IMR-90 (cell line): ENCODE results near the gene CABCOCO1. TPM values are rescaled to one million over a fixed set of nuclear protein-coding genes. Genes with fewer than 3 reads are reported as not detected.

Experiments used
- ATAC-seq: fragments of 200-7000 bp; cut with Tn5 transposase; 2 replicates; pipeline ENCODE4 v1.9.1; 2020; ENCODE audit warnings: low read depth, mild to moderate bottlenecking, moderate library complexity
- BruUV-seq: library from RNA; stranded (reverse); fragments of 400-500 nt; replicated peaks from 2 replicates; lab custom pipeline; 2021; lab: Mats Ljungman, UMichigan
- CTCF ChIA-PET: fragments of 300-600 bp; formaldehyde crosslinking; extraction: SDS; loops from one replicate; lab custom pipeline; 2021; ENCODE audit warnings: antibody characterized with exemption; lab: Yijun Ruan, JAX
- POLR2A ChIA-PET: fragments of 300-600 bp; sonication (Branson Sonifier 250); formaldehyde crosslinking; loops from one replicate; lab custom pipeline; 2022; ENCODE audit warnings: antibody characterized with exemption; ENCODE audit not compliant: unreplicated experiment; lab: Charles Lee
- DNase-seq: peaks from one replicate; pipeline ENCODE4 v3.0.0; 2013
- H2AFZ ChIP-seq: replicated peaks from 2 replicates; pipeline ENCODE3; 2013; ENCODE audit warnings: low read length, mild to moderate bottlenecking; ENCODE audit not compliant: poor library complexity
- H2AK5ac ChIP-seq: 2 replicates; pipeline ENCODE4 v1.6.1; 2013; ENCODE audit warnings: low read depth, low read length, inconsistent platforms
- H2AK9ac ChIP-seq: replicated peaks from 2 replicates; pipeline ENCODE3; 2013; ENCODE audit warnings: mild to moderate bottlenecking, low read depth, low read length, moderate library complexity; ENCODE audit not compliant: poor library complexity
- H2BK120ac ChIP-seq: 2 replicates; pipeline ENCODE4 v1.6.1; 2013; ENCODE audit warnings: low read depth, low read length, inconsistent platforms
- H2BK15ac ChIP-seq: 3 replicates; pipeline ENCODE4 v1.6.1; 2013; ENCODE audit warnings: low read depth, low read length, inconsistent platforms
- H2BK20ac ChIP-seq: 2 replicates; pipeline ENCODE4 v1.6.1; 2013; ENCODE audit warnings: low read depth, mild to moderate bottlenecking, inconsistent platforms, low read length, moderate library complexity
- H2BK5ac ChIP-seq: 2 replicates; pipeline ENCODE4 v1.6.1; 2013; ENCODE audit warnings: mild to moderate bottlenecking, low read depth, low read length, inconsistent platforms; ENCODE audit not compliant: poor library complexity, severe bottlenecking
- H3K14ac ChIP-seq: replicated peaks from 2 replicates; pipeline ENCODE4 v1.6.1; 2013; ENCODE audit warnings: low read depth, low read length, inconsistent platforms
- H3K18ac ChIP-seq: 2 replicates; pipeline ENCODE4 v1.6.1; 2013; ENCODE audit warnings: low read depth, low read length, control low read depth
- H3K23ac ChIP-seq: 2 replicates; pipeline ENCODE4 v1.6.1; 2013; ENCODE audit warnings: low read depth, low read length, inconsistent platforms
- H3K27ac ChIP-seq: 2 replicates; pipeline ENCODE4 v1.5.1; 2013; ENCODE audit warnings: mild to moderate bottlenecking, control low read depth, low read length; ENCODE audit not compliant: insufficient read depth
- H3K27me3 ChIP-seq: 2 replicates; pipeline ENCODE4 v1.6.1; 2013; ENCODE audit warnings: low read length; ENCODE audit not compliant: control insufficient read depth, insufficient read depth
- H3K36me3 ChIP-seq: 2 replicates; pipeline ENCODE4 v1.6.1; 2013; ENCODE audit warnings: low read length, mixed read lengths; ENCODE audit not compliant: control insufficient read depth, insufficient read depth
- H3K4ac ChIP-seq: 2 replicates; pipeline ENCODE4 v1.6.1; 2013; ENCODE audit warnings: low read depth, low read length, inconsistent platforms
- H3K4me1 ChIP-seq: 2 replicates; pipeline ENCODE4 v1.6.1; 2013; ENCODE audit warnings: low read length, mixed read lengths; ENCODE audit not compliant: control insufficient read depth, insufficient read depth
- H3K4me2 ChIP-seq: 2 replicates; pipeline ENCODE4 v1.6.1; 2013; ENCODE audit warnings: low read depth, mild to moderate bottlenecking, control low read depth, low read length, moderate library complexity
- H3K4me3 ChIP-seq: 2 replicates; pipeline ENCODE4 v1.5.1; 2013; ENCODE audit warnings: low read depth, mild to moderate bottlenecking, control low read depth, low read length, moderate library complexity; ENCODE audit not compliant: insufficient read depth
- H3K56ac ChIP-seq: 2 replicates; pipeline ENCODE4 v1.6.1; 2013; ENCODE audit warnings: low read length, inconsistent platforms; ENCODE audit not compliant: insufficient read depth; ENCODE audit errors: extremely low read depth
- H3K79me1 ChIP-seq, 2 experiments: 2 replicates each; pipeline ENCODE4 v1.6.1; 2013; ENCODE audit warnings: low read length in 2 of 2, inconsistent platforms in 1 of 2, low read depth in 1 of 2
- H3K9ac ChIP-seq: 2 replicates; pipeline ENCODE4 v1.6.1; 2013; ENCODE audit warnings: low read depth, low read length, control low read depth
- H3K9me1 ChIP-seq: 2 replicates; pipeline ENCODE4 v1.6.1; 2013; ENCODE audit warnings: low read length, inconsistent platforms; ENCODE audit not compliant: insufficient read depth
- H3K9me3 ChIP-seq: 2 replicates; pipeline ENCODE4 v1.6.1; 2013; ENCODE audit warnings: low read length; ENCODE audit not compliant: control insufficient read depth, insufficient read depth
- H4K20me1 ChIP-seq: 2 replicates; pipeline ENCODE4 v1.6.1; 2013; ENCODE audit warnings: low read length, inconsistent platforms; ENCODE audit not compliant: insufficient read depth
- H4K5ac ChIP-seq: 2 replicates; pipeline ENCODE4 v1.6.1; 2013; ENCODE audit warnings: mild to moderate bottlenecking, low read depth, low read length, control low read depth
- H4K8ac ChIP-seq, 2 experiments: 2 replicates each; pipeline ENCODE4 v1.6.1; 2013; ENCODE audit warnings: low read depth in 2 of 2, low read length in 2 of 2, control low read depth in 1 of 2, inconsistent platforms in 1 of 2
- H4K91ac ChIP-seq: 2 replicates; pipeline ENCODE4 v1.6.1; 2013; ENCODE audit warnings: low read depth, low read length, inconsistent platforms; ENCODE audit not compliant: insufficient read depth
- BHLHE40 ChIP-seq: fragments of 150-350 bp; IDR thresholded peaks from 2 replicates; pipeline ENCODE4 v1.6.1; 2016; ENCODE audit warnings: mild to moderate bottlenecking, low read depth, low read length
- CEBPB ChIP-seq: IDR thresholded peaks from 2 replicates; pipeline ENCODE4 v1.6.1; 2012; ENCODE audit warnings: low read depth, low read length, improper control_type of control experiment
- CHD1 ChIP-seq: IDR thresholded peaks from 2 replicates; pipeline ENCODE4 v1.6.1; 2012; ENCODE audit warnings: low read depth, low read length, improper control_type of control experiment
- CTCF ChIP-seq: conservative IDR thresholded peaks from 2 replicates; pipeline ENCODE4 v1.5.1; 2012; ENCODE audit warnings: mild to moderate bottlenecking, low read depth, low read length, improper control_type of control experiment
- ELK1 ChIP-seq: fragments of 150-350 bp; IDR thresholded peaks from 2 replicates; pipeline ENCODE4 v1.6.1; 2016; ENCODE audit warnings: low read depth, mild to moderate bottlenecking, low read length, moderate library complexity, borderline replicate concordance
- FOS ChIP-seq: fragments of 150-350 bp; IDR thresholded peaks from 2 replicates; pipeline ENCODE4 v1.6.1; 2016; ENCODE audit warnings: low read depth, low read length
- MAFK ChIP-seq: IDR thresholded peaks from 2 replicates; pipeline ENCODE4 v1.6.1; 2012; ENCODE audit warnings: low read depth, low read length, improper control_type of control experiment
- MAZ ChIP-seq: IDR thresholded peaks from 2 replicates; pipeline ENCODE4 v1.6.1; 2012; ENCODE audit warnings: low read depth, mild to moderate bottlenecking, low read length, improper control_type of control experiment, moderate library complexity, borderline replicate concordance
- MXI1 ChIP-seq: IDR thresholded peaks from 2 replicates; pipeline ENCODE4 v1.6.1; 2012; ENCODE audit warnings: low read depth, mild to moderate bottlenecking, low read length, moderate library complexity, borderline replicate concordance
- NFE2L2 ChIP-seq: fragments of 150-350 bp; IDR thresholded peaks from 2 replicates; pipeline ENCODE4 v1.6.1; 2016; ENCODE audit warnings: low read depth, mild to moderate bottlenecking, low read length
- POLR2A ChIP-seq: IDR thresholded peaks from 2 replicates; pipeline ENCODE4 v1.6.1; 2012; ENCODE audit warnings: mild to moderate bottlenecking, low read depth, low read length
- RAD21 ChIP-seq: IDR thresholded peaks from 2 replicates; pipeline ENCODE4 v1.6.1; 2012; ENCODE audit warnings: low read length, improper control_type of control experiment
- RCOR1 ChIP-seq: IDR thresholded peaks from 2 replicates; pipeline ENCODE4 v1.6.1; 2012; ENCODE audit warnings: mild to moderate bottlenecking, low read length, improper control_type of control experiment; ENCODE audit not compliant: insufficient replicate concordance
- RFX5 ChIP-seq: IDR thresholded peaks from 2 replicates; pipeline ENCODE4 v1.8.0; 2012; ENCODE audit warnings: low read depth, mild to moderate bottlenecking, low read length, moderate library complexity
- SMC3 ChIP-seq: fragments of 150-350 bp; IDR thresholded peaks from 2 replicates; pipeline ENCODE4 v1.6.1; 2016; ENCODE audit warnings: low read depth, mild to moderate bottlenecking, antibody characterized with exemption, low read length, moderate library complexity
- USF2 ChIP-seq: fragments of 150-350 bp; IDR thresholded peaks from 2 replicates; pipeline ENCODE4 v1.6.1; 2017; ENCODE audit warnings: mild to moderate bottlenecking, antibody characterized with exemption, low read length, low read depth
- WGBS, 2 experiments: methylation state at CpG; one replicate each; pipeline versions ENCODE4 v1.1.5 to v1.1.7; 2013; ENCODE audit warnings: missing lambda C conversion rate in 2 of 2; ENCODE audit not compliant: insufficient read length in 1 of 2; ENCODE audit errors: extremely low coverage in 2 of 2; 5-methylcytosine and 5-hydroxymethylcytosine counted together
- dilution Hi-C: fragments of 300-500 bp; cut with HindIII; formaldehyde crosslinking; loops from one replicate; pipeline ENCODE4 v1.14.3; 2018; ENCODE audit warnings: low sequenced_read_pairs; ENCODE audit not compliant: unreplicated experiment
- in situ Hi-C: fragments of 300-500 bp; cut with MboI; formaldehyde crosslinking; loops from 3 replicates; pipeline ENCODE4 v1.14.3; 2019; ENCODE audit warnings: low sequenced_read_pairs, inconsistent platforms, mixed read lengths
- intact Hi-C: fragments of 100-400 bp; cut with micrococcal nuclease; formaldehyde crosslinking; loops from 2 replicates; pipeline ENCODE4 v1.10.0; 2022
- polyA plus RNA-seq, 3 experiments: library from polyadenylated mRNA; depleted of rRNA; stranded (reverse); fragments of >200 nt; gene quantifications; 2 replicates each; pipeline ENCODE4 v1.2.3, GENCODE V29; 2012; ENCODE audit warnings: low replicate concordance in 1 of 3
- total RNA-seq: library from RNA; depleted of rRNA; stranded (reverse); fragments of >200 nt; gene quantifications from 2 replicates; pipeline ENCODE4 v1.2.3, GENCODE V29; 2012

Gene CABCOCO1
- total and polyA plus RNA-seq, 2 of the 4 experiments (the other 2 are of a cell fraction), result 0.18 to 0.31 TPM

GRCh38 chr10:61775111-61775510 lies 112.4 kb downstream of the CABCOCO1 start:
- no peaks in the 10 kb centered on the region for H3K36me3 ChIP-seq
- H2BK5ac ChIP-seq, result no peak overlapping the region
- no peak overlapping the region for H2BK120ac ChIP-seq
- H3K9me3 ChIP-seq, result no peaks in the 10 kb centered on the region
- dilution Hi-C loops (no loop called here), in situ Hi-C loops (no loop called here), intact Hi-C loops (no loop called here)
- no peaks in the 10 kb centered on the region for H3K4me1 ChIP-seq
- H3K23ac ChIP-seq, result no peak overlapping the region
- no peak overlapping the region for H2AFZ ChIP-seq
- H4K91ac ChIP-seq, result no peak overlapping the region
- H2BK20ac ChIP-seq, result no peak overlapping the region
- no peak overlapping the region for H3K9ac ChIP-seq
- no peak overlapping the region for H3K56ac ChIP-seq
- no peak overlapping the region for H2AK5ac ChIP-seq
- TF ChIP-seq RAD21 (no peak), MXI1 (no peak), POLR2A (no peak), SMC3 (no peak), CEBPB (no peak), MAZ (no peak), RCOR1 (no peak), MAFK (no peak), BHLHE40 (no peak), NFE2L2 (no peak), ELK1 (no peak), FOS (no peak), CTCF (no peak), RFX5 (no peak), CHD1 (no peak), USF2 (no peak)
- ATAC-seq, result no peak
- no peak overlapping the region for H3K18ac ChIP-seq
- no peaks in the 10 kb centered on the region for H3K9me1 ChIP-seq
- H2AK9ac ChIP-seq, result no peak overlapping the region
- no peak overlapping the region for H3K4me2 ChIP-seq
- WGBS, 2 experiments, result 17% methylated on average over 1 of the region's 2 CpGs; no CpG with 5 or more reads in 1 of the 2 experiments
- H3K27ac ChIP-seq, result no peak overlapping the region
- H3K27me3 ChIP-seq, result no peaks in the 10 kb centered on the region
- H4K20me1 ChIP-seq, result no peaks in the 10 kb centered on the region
- no peak for DNase-seq
- H4K8ac ChIP-seq, result no peak overlapping the region
- H2BK15ac ChIP-seq, result no peak overlapping the region
- H3K4me3 ChIP-seq, result no peak overlapping the region
- no peak overlapping the region for H3K4ac ChIP-seq
- POLR2A ChIA-PET, result no interaction called here
- no peak overlapping the region for H3K14ac ChIP-seq
- H4K5ac ChIP-seq, result no peak overlapping the region
- no TSS peak for BruUV-seq
- CTCF ChIA-PET, result no interaction called here
- no peaks in the 10 kb centered on the region for H3K79me1 ChIP-seq
